Stimulated activated CD4-positive, alpha-beta T cell treated with anti-CD3 and anti-CD28 coated beads, Interleukin-1b, Interleukin-23, amount 100 ng/mL, for 24 hours (primary cell): Measurements from ENCODE around the gene SURF1.
"Not testable (repeated sequence)": the region's sequence is repeated elsewhere in the genome, so short reads cannot be mapped to it uniquely, and the experiment has no call there.

Experiments
- DNase-seq, 4 experiments: peaks; one replicate each; pipeline ENCODE4 v3.0.0-alpha.2; 2020; ENCODE audit warnings: low read depth in 4 of 4, low spot score in 1 of 4

The SURF1 gene

DNA sequence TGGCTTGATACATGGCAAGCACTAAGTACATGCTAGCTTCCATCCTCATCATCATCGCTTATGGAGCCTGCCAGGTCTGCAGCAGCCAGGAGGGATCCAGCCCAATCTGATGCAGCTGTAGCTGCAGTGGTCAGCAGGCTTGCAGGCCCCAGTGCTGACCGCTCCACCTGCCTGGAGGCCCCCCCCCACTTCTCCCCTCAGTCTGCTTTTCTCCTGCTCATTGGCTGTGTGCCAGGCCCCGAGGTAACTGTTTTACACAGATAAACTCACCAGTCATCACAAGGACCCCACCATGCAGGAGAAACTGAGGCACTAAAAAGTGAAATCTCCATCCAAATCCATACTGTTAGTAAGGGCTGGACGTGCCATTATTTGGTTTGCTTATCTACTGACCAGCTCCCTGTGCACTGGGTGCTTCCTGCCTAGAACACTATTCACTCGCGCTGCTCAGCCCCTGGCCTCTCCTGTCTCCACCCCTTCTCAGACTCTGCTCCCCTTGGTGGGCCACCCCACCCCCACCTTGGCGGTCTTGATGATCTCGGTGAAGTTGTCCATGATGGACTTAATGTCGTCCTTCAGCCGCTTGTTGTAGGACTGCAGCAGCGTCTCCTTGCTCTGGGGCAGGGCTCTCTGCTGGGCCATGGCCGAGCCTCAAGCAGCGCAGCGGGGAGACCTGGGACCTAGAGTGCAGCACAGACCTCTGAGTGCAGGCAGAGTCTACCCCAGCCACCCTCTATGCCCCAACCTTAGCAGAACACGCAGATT lies 10.1 kb downstream of the SURF1 start:
- DNase-seq: no peak

DNA sequence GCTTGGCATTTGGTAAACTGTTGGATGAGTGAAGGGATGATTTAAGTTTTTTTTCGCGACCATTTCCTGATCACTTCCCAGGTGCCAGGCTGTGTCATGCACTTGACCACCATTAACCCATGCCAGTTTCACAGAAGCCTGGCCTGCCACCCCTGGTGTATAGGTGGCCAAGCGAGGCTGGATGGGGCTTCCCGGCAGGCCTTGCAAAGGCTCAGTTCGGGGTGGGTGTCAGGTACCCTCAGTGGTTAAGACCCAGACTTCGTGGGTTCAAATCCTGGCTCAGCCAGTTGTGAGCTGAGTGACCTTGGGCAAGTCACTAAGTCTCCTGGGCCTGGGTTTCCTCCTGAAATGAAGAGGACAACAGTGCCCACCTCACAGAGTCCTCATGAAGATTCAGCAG lies 10.7 kb downstream of the SURF1 start:
- DNase-seq: no peak

DNA sequence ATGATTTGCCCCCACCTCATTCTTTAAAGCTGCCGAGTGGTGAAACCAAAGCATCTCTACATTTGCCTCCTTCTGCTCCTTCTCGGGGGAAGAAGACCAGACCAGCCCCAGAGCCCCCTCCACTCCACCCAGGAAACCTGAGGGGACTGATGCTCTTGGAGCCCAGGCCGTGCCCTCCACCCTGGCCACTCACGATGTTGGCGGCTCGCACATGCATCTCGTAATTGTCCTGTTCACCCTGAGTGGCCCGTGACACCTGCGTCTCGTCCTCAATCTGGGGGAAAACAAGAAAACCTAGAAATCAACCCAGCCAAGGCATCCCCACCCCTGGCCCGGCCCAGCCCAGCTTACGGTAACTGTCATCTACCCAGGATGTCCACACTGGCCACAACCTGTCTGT lies 11.3 kb downstream of the SURF1 start:
- DNase-seq: no peak

DNA sequence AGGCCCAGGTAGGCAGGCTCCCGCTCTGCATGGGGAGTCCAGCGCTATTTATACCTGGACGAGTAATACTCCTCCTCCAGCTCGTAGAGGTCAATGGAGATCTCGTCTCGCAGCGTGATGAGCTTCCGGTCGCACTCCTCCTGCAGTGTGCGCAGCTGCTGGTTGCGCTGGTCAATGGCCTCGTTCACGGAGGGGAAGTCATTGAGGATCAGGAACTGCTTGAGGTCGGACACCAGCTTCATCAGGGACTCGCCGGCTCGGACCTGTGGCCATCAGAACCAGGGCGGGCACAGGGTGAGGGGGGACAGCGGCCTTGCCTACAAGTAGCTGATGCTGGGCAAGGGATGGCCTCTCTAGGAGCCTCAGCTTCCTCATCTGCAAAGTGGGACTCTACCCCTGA lies 12.2 kb downstream of the SURF1 start:
- DNase-seq: no peak

DNA sequence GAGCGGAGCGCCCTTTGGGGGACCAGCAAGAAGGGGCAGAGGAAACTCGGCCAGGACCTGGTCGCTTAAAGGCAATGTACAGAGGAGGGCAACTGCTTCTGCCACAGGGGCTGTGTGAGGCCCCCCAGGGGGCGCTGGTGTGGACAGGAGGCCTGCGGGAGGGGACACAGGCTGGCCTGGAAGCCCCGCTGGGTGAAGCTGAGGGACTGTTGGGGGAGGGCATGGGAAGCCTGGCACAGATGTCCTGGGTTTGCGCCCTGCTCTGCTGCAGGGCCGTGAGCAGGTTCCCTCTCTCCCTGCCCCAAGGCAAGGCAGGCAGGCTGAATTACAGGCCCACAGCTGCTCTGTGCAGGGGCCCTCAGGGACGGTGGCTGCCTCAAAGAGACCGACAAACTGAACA lies 13.7 kb downstream of the SURF1 start:
- no peak for DNase-seq

DNA sequence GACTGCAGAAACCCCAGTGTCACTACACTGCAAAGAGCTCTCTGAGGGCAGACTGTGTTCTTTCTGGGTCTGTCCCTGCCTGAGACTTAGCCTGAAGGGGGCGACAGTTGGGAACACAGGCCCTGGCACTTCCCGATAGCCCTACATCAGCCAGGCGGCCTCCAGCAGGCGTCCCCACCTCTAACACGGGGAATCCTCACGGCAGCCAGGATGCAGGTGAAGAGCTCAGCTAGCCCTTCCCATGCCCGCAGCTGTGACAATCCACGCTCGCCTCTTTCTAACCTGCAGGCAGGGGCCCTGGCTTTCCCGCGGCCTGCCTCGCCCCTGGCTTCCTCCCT lies 14.2 kb downstream of the SURF1 start:
- no peak for DNase-seq

DNA sequence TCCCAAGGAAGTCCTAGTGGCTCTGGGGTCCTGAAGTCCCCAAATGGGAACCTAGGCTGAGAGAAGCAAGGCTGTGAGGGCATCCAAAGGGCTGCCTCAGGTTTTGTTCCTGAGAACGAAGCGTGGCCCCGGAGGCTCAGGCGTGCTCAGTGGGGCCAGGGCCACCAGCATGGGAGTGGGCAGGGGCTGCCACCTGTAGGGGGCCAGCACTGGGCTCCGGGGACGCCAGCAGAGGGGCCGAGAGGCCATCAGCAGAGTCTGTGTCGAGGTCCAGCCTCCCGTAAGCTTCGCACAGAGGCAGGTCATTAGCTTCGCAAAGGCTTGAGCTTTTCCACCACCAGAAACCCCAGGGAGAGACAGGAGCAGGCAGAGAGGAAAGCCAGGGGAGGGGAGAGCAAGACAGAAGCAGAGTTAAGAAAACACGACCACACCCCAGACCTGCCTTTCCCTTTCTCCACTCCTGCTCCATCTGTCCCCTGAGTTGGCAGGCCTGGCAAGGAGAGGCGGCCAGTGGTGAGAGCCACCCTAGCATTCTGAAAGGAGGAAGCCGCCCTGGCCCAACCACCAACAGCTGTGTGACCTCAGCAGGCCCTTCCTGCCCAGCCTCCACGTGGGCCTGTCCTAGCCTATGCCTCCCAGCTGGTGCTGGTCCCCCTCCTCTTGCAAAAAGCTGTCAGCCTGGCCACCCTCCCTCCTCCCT lies 14.8 kb downstream of the SURF1 start:
- no peak for DNase-seq

DNA sequence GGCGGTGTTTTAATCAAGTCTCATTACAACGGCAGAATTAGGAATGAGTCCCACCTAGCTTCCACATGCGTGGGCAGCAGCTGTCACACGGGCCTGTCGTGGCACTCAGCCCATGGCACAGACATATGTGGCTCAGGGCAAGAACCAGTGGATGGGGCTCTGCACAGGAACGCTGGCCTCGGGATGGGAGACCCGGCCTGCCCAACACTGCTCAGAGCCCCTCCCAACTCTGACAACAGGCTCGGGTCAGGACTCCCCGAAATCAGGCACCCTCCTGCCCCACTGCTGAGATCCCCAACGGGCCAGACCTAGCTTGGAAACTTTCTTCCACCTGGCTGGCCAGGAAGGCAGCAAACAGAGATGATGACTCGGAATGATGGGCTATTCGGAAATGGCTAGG lies 15.4 kb downstream of the SURF1 start:
- no peak for DNase-seq

DNA sequence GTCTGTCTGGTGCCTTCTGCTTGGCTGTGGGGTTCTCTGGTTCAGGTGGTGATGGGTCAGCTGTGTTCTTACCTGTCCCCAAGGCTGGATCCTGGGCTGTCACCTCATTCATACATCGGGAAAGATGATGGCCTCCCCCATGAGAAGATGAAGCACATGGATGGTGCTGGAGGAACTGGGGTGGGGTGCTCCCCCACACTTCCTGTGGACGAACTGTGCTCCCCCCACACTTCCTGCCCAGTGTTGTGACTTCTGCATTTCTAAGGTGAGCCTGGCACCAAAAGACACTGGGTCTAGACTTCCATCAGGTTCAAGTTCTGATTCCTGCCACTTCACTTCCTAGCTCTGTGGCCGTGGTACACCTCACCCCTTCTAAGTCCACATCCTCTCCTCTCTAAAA lies 16.0 kb downstream of the SURF1 start:
- DNase-seq: no peak

DNA sequence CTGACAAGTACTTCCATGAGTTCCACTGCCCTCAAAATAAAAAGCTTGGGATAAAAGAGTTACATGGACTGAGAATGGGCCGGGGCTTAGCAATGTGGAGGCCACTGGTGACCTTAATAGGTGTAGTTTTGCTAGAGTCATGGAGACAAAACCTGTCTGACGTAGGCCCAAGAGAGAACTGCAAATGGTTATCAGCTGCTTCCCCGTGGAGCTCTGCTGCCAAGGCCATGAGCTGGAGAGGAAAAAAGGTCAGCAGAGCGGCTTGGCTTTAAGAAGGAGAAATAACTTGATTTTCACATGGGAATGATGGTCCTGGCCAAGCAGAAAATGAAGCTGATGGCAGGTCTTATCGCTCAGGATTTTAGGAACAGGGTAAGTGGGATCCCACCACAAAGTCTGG lies 16.6 kb downstream of the SURF1 start:
- DNase-seq: no peak

DNA sequence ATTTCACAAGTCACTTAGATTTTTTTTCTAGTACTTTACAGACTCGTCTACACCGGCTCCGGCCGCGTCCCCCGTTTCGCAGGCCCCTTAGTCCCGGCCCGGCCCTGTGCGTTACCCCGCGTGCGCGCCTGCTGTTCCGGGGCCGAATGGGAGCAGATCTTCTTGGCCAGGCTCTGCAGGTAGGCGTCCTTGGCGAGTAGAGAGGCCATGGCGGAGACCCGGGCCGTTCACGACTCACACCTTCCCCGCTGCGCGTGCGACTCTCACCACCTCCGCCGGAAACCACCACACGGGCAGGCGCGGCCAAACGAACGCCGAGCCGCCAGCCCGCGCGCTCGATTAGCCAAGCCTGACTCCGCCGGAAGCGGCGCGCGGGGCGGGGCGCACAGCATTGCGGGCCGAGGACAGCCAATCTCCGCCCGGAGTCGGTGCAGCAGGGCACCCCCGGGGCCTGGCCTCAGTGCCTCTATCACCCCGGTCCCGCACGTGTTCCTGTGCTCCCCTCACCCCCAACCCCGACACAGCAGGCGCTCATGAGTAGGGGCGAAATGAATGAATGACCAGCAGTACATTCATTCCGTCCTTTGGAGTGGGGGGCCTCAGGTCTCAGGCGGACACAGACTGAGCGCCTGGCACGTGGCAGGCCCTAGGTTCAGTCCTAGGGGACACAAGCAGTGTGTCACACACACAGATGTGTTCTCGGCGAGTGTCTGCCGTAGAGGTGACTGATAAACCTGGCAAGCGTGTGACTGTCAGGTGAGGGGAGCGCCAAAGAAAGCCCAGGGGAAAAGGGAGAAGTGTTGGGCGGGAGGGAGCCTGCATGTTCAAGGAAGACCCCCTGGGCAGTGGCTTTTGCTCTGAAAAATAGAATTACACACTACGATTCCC lies 20.1 kb downstream of the SURF1 start, which contains the start of gene SURF6:
SURF6 (minus strand) TSS at position 265 of the 888 bp plus-strand sequence; CDS start at position 209, 56 bp downstream.
- DNase-seq: peak; percentile 86 to 95 (median 92)

DNA sequence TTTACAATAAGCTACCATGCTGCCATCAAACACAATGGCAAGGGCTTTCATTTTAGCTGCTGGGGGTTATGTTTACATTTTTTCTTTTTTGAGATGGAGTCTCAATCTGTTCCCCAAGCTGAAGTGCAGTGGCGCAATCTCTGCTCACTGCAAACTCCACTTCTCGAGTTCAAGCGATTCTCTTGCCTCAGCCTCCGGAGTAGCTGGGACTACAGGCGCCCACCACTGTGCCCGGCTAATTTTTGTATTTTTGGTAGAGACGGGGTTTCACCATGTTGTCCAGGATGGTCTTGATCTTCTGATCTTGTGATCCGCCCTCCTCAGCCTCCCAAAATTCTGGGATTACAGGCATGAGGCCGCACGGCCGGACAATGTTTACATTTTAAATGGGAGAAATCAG lies 21.4 kb downstream of the SURF1 start:
- not testable (repeated sequence) for DNase-seq

DNA sequence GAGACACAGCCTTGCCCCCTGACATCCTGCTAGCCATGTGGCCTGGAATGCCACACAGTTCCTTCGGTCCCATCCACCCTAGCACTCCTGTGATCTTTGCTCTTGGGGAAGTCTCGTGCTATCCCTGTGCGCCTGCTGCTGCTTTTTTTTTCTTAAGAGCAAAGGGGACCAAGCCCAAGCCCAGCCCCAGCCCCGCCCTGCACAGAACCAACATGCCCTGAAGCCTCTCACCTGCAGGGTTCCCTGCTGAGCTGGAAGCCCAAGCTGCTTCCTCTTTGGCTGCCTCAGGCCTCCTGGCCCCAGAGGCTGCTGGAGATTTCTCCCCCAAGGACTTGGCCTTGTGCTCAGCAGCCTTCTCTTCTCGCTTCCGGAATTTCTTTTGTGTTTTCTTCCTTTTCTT lies 22.1 kb downstream of the SURF1 start:
- no peak for DNase-seq

DNA sequence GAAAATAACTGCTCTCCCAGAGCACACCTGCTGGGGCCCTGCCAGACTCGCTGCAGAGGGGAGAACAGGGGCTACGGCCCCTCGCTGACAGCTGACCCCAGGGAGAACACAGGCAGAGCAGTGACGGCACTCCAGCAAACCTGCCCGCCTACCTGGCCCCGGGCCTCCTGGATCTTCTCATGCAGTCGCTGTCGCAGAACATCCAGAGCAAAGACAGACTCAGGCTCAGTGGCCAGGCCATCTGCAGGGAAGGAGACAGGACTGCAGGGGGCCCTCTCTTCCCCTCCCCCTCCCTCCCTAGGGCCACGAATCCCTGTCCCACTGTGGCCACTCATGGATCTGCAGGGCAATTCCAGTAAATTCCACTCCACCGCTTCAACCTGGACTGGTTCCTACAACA lies 22.7 kb downstream of the SURF1 start:
- DNase-seq: no peak

DNA sequence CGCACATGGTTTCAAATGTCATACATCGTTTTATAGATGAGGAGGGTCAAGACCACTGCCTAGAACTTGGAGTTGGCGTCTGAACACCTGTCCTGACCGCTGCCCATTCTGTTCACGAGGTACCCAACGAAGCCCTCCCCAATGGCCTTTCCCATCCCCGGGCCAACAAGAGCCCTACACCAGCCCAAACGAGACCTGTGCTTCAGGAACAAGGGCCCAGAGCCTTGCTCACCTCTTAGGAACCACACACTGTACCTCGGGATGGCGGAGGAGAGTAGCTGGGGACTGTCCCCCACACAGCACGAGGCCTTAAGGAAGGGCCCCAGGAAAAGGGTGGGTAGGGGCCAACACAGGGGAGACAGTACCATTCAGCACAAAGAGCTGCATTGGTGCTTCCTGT lies 23.3 kb downstream of the SURF1 start:
- DNase-seq: no peak

DNA sequence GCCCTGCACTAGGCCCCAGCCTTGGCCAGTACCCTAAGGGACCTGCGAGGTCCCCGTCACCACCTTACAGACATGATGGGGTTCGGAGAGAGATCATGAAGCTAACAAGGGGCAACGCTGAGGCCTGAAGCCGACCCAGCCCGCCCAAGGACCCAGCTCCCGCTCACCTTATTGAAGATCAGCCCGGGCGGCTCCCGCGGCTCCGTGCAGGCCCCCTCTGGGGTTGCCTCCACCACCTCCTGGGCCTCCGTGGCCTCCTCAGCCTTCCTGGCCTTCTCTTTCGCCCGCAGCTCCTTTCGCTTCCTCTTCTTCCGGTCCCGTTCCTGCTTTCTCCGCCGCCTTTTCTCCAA lies 23.9 kb downstream of the SURF1 start:
- no peak for DNase-seq

DNA sequence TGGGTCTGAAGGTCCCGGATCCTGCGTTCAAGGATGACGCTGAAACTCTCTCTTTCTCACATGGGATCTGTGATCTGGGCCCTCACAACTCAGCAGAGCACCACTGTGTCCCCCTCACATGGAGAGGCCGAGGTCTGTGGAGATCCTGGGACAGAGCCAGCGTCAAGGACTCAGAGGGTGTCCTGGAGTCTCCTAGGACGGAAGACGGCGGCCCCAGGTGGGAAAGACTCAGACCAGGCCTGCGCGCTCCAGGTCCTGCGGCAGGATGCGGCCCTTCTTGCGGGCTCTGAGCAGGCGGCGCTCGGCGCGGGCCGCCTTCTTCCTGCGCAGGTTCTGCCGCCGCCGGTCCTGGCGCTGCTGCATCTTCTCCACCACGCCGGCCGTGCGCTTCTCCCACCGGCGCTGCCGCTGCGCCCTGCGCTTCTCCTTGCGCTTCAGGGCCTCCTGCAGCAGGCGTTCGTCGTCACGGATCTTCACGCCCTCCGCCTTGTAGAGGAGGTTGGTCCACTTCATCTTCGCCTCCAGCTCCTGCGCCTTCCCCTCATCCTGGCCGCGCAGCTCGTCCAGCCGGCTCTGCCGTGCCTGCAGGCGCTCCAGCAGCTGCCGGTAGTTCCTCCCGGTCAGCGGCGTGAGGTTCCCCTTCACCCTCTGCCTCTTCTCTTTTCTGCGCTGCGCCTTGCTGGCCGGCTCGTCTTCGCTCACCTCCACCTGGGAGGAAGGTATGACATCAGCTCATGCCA lies 24.5 kb downstream of the SURF1 start:
- no peak for DNase-seq

DNA sequence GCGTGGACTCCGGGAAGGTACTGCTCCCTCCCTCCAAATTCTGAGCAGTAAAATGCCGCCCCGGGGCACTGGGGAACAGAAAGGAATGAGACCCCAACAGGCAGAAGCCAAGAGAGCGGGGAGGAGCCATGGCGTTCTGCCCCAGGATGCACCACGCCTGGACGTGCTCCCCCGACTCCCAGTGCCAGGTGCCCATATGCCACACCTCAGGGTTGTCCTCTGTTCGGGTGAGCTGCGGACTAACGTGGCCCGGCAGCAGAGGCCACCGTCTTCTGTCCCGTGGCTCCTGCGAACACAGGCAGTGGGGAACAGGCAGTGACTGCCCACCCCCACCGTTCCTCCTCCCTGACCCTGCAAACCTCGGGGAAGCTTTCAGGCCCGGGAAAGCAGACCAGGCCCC lies 25.1 kb downstream of the SURF1 start:
- DNase-seq: no peak

DNA sequence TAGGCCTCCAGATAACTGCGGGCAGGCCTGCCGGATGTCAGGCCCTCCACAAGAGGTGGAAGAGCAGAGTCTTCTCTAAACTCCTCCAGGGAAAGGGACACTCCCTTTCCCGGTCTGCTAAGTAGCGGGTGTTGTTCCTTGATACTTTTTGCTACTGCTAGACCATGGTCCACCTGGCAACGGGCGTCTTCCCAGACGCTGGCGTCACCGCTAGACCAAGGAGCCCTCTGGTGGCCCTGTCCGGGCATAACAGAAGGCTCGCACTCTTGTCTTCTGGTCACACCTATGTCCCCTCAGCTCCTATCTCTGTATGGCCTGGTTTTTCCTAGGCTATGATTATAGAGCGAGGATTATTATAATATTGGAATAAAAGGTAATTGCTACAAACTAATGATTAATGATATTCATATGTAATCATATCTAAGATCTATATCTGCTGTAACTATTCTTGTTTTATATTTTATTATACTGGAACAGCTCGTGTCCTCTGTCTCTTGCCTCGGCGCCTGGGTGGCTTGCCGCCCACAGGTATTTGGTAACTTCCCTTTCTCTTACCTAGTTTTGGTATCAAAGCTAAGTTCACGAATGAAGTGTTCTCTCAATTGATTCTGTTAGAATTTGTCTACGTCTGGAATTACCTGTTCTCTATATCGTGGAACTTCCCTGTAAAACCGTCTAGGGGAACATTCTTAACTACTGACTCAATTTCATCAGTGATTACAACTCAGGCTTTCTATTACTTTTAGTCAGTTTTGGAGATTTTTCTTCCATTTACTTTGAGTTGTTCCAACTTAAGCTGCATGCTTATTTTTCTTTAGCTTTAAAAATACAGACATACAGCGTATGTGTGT lies 26.8 kb downstream of the SURF1 start:
- not testable (repeated sequence) for DNase-seq

DNA sequence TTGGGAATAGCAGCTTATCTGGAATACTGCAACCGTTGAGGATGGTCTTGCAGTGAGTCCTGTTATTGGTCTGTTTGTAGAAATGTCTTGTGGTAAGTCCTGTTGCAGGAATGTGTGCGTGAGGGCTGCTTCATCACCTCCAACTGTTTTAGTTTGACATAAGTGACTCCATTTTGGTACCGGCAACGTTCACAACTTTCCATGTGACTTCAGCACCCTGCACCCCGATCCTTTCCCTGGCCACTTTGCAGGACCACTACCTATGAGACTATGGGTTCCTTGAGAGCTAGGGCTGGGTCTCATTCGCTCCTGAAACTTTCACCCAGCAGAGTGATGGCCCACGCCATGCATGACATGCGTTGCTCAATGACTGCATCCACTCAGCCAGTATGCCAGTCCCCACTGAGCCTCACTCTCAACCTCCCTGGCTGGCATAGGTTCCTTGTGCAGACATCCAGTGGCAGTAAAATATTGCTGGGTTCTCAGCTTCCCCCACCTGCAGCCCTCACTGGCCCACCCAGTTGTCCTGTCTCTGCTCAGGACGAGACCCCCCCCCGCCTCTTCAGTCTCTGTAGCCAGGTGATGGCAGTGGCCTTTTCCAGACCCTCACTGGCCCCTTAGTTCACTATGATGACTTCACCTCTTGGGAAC lies 28.3 kb downstream of the SURF1 start:
- DNase-seq: no peak
